NCI-H1436 treated with DMSO at 0.1 percent for 48 hours (cell line): Measurements from ENCODE around the gene KRTAP17-1.
"Not testable (repeated sequence)": the region's sequence is repeated elsewhere in the genome, so short reads cannot be mapped to it uniquely, and the experiment has no call there.

Source experiments
- DNase-seq: peaks from one replicate; lab custom pipeline; 2025; lab: John Stamatoyannopoulos, UW

KRTAP17-1 gene

GRCh38 chr17:41302981-41303380 is 12.5 kb downstream of the KRTAP17-1 start:
- DNase-seq, result no peak

- no peak for DNase-seq
Observed at GRCh38 chr17:41301916-41302901, 13.3 kb downstream of the KRTAP17-1 start, which contains the start of gene KRTAP29-1. Gene KRTAP29-1, minus strand, starts transcription at chr17:41302851. Its CDS starts 0 bp downstream, at chr17:41302851.

GRCh38 chr17:41301204-41301790 is 14.2 kb downstream of the KRTAP17-1 start:
- no peak for DNase-seq

- no peak for DNase-seq
Observed at GRCh38 chr17:41298458-41299135, 16.9 kb downstream of the KRTAP17-1 start.

- no peak for DNase-seq
Observed at GRCh38 chr17:41296846-41297245, 18.7 kb downstream of the KRTAP17-1 start.

GRCh38 chr17:41294016-41294415 is 21.5 kb downstream of the KRTAP17-1 start:
- no peak for DNase-seq

- no peak for DNase-seq
Observed at GRCh38 chr17:41287050-41287449, 28.5 kb downstream of the KRTAP17-1 start.

GRCh38 chr17:41284546-41284945 is 31.0 kb downstream of the KRTAP17-1 start:
- no peak for DNase-seq

GRCh38 chr17:41284043-41284442 is 31.5 kb downstream of the KRTAP17-1 start:
- DNase-seq, result no peak

GRCh38 chr17:41278176-41278955 is 37.1 kb downstream of the KRTAP17-1 start:
- DNase-seq, result no peak

GRCh38 chr17:41275648-41276190 is 39.8 kb downstream of the KRTAP17-1 start, which contains the start of gene KRTAP9-7:
Gene KRTAP9-7, plus strand, starts transcription at chr17:41275698. Its CDS starts 0 bp downstream, at chr17:41275698.
- not testable (repeated sequence) for DNase-seq

- no peak for DNase-seq
Observed at GRCh38 chr17:41271858-41272257, 43.7 kb downstream of the KRTAP17-1 start.

GRCh38 chr17:41271323-41271722 is 44.2 kb downstream of the KRTAP17-1 start:
- not testable (repeated sequence) for DNase-seq

- no peak for DNase-seq
Observed at GRCh38 chr17:41267711-41268110, 47.8 kb downstream of the KRTAP17-1 start.

GRCh38 chr17:41265078-41265477 is 50.4 kb downstream of the KRTAP17-1 start, which contains the start of gene KRTAP9-6:
Gene KRTAP9-6, plus strand, starts transcription at chr17:41265378. Its CDS starts 0 bp downstream, at chr17:41265378.
- DNase-seq, result no peak
